Mesendoderm (in vitro differentiated cells): ENCODE data around the gene MCM10.
A peak's percentile ranks its signal among the peaks of the same experiment; 100 is the strongest.

Experiments used
- DNase-seq: peaks from one replicate; pipeline ENCODE4 v3.0.0; 2013
- H2AK5ac ChIP-seq: 2 replicates; pipeline ENCODE4 v1.6.1; 2013; ENCODE audit warnings: low read length, inconsistent platforms
- H2BK120ac ChIP-seq: 2 replicates; pipeline ENCODE4 v1.6.1; 2013; ENCODE audit warnings: low read depth, mild to moderate bottlenecking, low read length, moderate library complexity, mixed read lengths
- H2BK15ac ChIP-seq: replicated peaks from 2 replicates; pipeline ENCODE4 v1.6.1; 2013; ENCODE audit warnings: low read depth, mild to moderate bottlenecking, moderate library complexity
- H2BK5ac ChIP-seq: 2 replicates; pipeline ENCODE4 v1.6.1; 2013; ENCODE audit warnings: low read length, inconsistent platforms
- H3K18ac ChIP-seq: 2 replicates; pipeline ENCODE4 v1.6.1; 2013; ENCODE audit warnings: mild to moderate bottlenecking, low read length, mixed read lengths
- H3K23ac ChIP-seq: one replicate; pipeline ENCODE4 v1.6.1; 2013; ENCODE audit warnings: low read length
- H3K27ac ChIP-seq: 2 replicates; pipeline ENCODE4 v1.5.1; 2013; ENCODE audit warnings: low read depth, mild to moderate bottlenecking, inconsistent platforms, low read length, moderate library complexity
- H3K27me3 ChIP-seq: 2 replicates; pipeline ENCODE4 v1.6.1; 2013; ENCODE audit warnings: low read length, control low read depth, mild to moderate bottlenecking, inconsistent platforms; ENCODE audit not compliant: insufficient read depth, poor library complexity
- H3K36me3 ChIP-seq: 2 replicates; pipeline ENCODE4 v1.6.1; 2013; ENCODE audit warnings: low read length, inconsistent platforms; ENCODE audit not compliant: control insufficient read depth, insufficient read depth
- H3K4ac ChIP-seq: one replicate; pipeline ENCODE4 v1.6.1; 2013; ENCODE audit warnings: low read depth, mild to moderate bottlenecking, low read length, moderate library complexity
- H3K4me1 ChIP-seq: 2 replicates; pipeline ENCODE4 v1.6.1; 2013; ENCODE audit warnings: low read depth, low read length, inconsistent platforms; ENCODE audit not compliant: control insufficient read depth
- H3K4me2 ChIP-seq: 2 replicates; pipeline ENCODE4 v1.6.1; 2013; ENCODE audit warnings: low read length
- H3K4me3 ChIP-seq: 2 replicates; pipeline ENCODE4 v1.5.1; 2013; ENCODE audit warnings: mild to moderate bottlenecking, low read length
- H3K56ac ChIP-seq: one replicate; pipeline ENCODE4 v1.6.1; 2013; ENCODE audit warnings: low read length
- H3K79me1 ChIP-seq: 2 replicates; pipeline ENCODE4 v1.6.1; 2013; ENCODE audit warnings: low read length, inconsistent platforms
- H3K79me2 ChIP-seq: 2 replicates; pipeline ENCODE4 v1.6.1; 2013; ENCODE audit warnings: mild to moderate bottlenecking, low read length; ENCODE audit not compliant: control insufficient read depth, insufficient read depth
- H3K9ac ChIP-seq: 2 replicates; pipeline ENCODE4 v1.6.1; 2013; ENCODE audit warnings: low read length, inconsistent platforms
- H4K5ac ChIP-seq: one replicate; pipeline ENCODE4 v1.6.1; 2013; ENCODE audit warnings: low read length
- H4K8ac ChIP-seq: one replicate; pipeline ENCODE4 v1.6.1; 2013; ENCODE audit warnings: low read depth, mild to moderate bottlenecking, control low read depth, low read length, moderate library complexity
- WGBS: extraction: QIAGEN DNeasy Blood & Tissue Kit; methylation state at CpG from one replicate; pipeline ENCODE4 v1.1.7; 2013; ENCODE audit warnings: low lambda C conversion rate, missing lambda C conversion rate; ENCODE audit not compliant: insufficient coverage; ENCODE audit errors: extremely low coverage; 5-methylcytosine and 5-hydroxymethylcytosine counted together

The MCM10 gene

GRCh38 chr10:13195016-13195415 lies 33.7 kb downstream of the MCM10 start:
- Histone ChIP-seq H2AK5ac (no peak overlapping the region), H3K27ac (no peak overlapping the region), H3K23ac (no peak overlapping the region), H3K79me2 (no peaks in the 10 kb centered on the region), H4K5ac (no peak overlapping the region), H4K8ac (no peak overlapping the region), H3K27me3 (no peaks in the 10 kb centered on the region), H3K4me1 (no peaks in the 10 kb centered on the region), H3K56ac (no peak overlapping the region), H3K4me3 (no peak overlapping the region), H2BK15ac (no peak overlapping the region), H3K4me2 (no peak overlapping the region), H3K36me3 (peaks cover 14% of the 10 kb centered on the region), H3K18ac (no peak overlapping the region), H3K79me1 (peaks cover 2% of the 10 kb centered on the region), H2BK120ac (no peak overlapping the region), H3K4ac (no peak overlapping the region), H2BK5ac (no peak overlapping the region), H3K9ac (no peak overlapping the region)
- WGBS = no CpG with 5 or more reads among the region's 6 CpGs
- DNase-seq = no peak

GRCh38 chr10:13201132-13201531 lies 39.8 kb downstream of the MCM10 start:
- Histone ChIP-seq H3K79me1 (no peaks in the 10 kb centered on the region), H4K5ac (no peak overlapping the region), H3K4me3 (no peak overlapping the region), H3K4ac (no peak overlapping the region), H2BK5ac (no peak overlapping the region), H3K23ac (no peak overlapping the region), H3K36me3 (peaks cover 12% of the 10 kb centered on the region), H2AK5ac (no peak overlapping the region), H3K79me2 (no peaks in the 10 kb centered on the region), H3K4me1 (no peaks in the 10 kb centered on the region), H3K27me3 (no peaks in the 10 kb centered on the region), H2BK120ac (no peak overlapping the region), H4K8ac (no peak overlapping the region), H3K18ac (no peak overlapping the region), H3K56ac (no peak overlapping the region), H3K9ac (no peak overlapping the region), H3K4me2 (no peak overlapping the region), H3K27ac (no peak overlapping the region), H2BK15ac (no peak overlapping the region)
- WGBS = no CpG with 5 or more reads among the region's 6 CpGs
- no peak for DNase-seq

GRCh38 chr10:13206091-13206490 lies 44.7 kb downstream of the MCM10 start:
- Histone ChIP-seq H2BK5ac (no peak overlapping the region), H4K5ac (no peak overlapping the region), H3K27me3 (no peaks in the 10 kb centered on the region), H3K79me1 (no peaks in the 10 kb centered on the region), H3K4me2 (no peak overlapping the region), H2BK120ac (no peak overlapping the region), H2AK5ac (no peak overlapping the region), H3K79me2 (no peaks in the 10 kb centered on the region), H3K18ac (no peak overlapping the region), H3K4me3 (no peak overlapping the region), H3K27ac (no peak overlapping the region), H3K4me1 (no peaks in the 10 kb centered on the region), H2BK15ac (no peak overlapping the region), H3K9ac (no peak overlapping the region), H3K56ac (no peak overlapping the region), H3K4ac (no peak overlapping the region), H3K23ac (no peak overlapping the region), H3K36me3 (peaks cover 7% of the 10 kb centered on the region), H4K8ac (no peak overlapping the region)
- WGBS = no CpG with 5 or more reads among the region's 9 CpGs
- DNase-seq = no peak

- no peak overlapping the region for H4K8ac ChIP-seq
- no peaks in the 10 kb centered on the region for H3K79me2 ChIP-seq
- H3K56ac ChIP-seq = no peak overlapping the region
- H4K5ac ChIP-seq = no peak overlapping the region
- H3K9ac ChIP-seq = no peak overlapping the region
- no peaks in the 10 kb centered on the region for H3K79me1 ChIP-seq
- H2BK15ac ChIP-seq = no peak overlapping the region
- no peaks in the 10 kb centered on the region for H3K27me3 ChIP-seq
- no peak overlapping the region for H3K18ac ChIP-seq
- H3K4ac ChIP-seq = no peak overlapping the region
- no peaks in the 10 kb centered on the region for H3K4me1 ChIP-seq
- H2AK5ac ChIP-seq = no peak overlapping the region
- no peak overlapping the region for H3K27ac ChIP-seq
- no peak overlapping the region for H2BK120ac ChIP-seq
- no peak overlapping the region for H3K23ac ChIP-seq
- peak; percentile 36 for DNase-seq
- H3K4me2 ChIP-seq = no peak overlapping the region
- peaks cover 7% of the 10 kb centered on the region for H3K36me3 ChIP-seq
- H2BK5ac ChIP-seq = no peak overlapping the region
- H3K4me3 ChIP-seq = no peak overlapping the region
- no CpG with 5 or more reads among the region's 5 CpGs for WGBS
These were observed 45.4 kb downstream of the MCM10 start for GRCh38 chr10:13206546-13207443.

GRCh38 chr10:13213163-13213562 lies 51.8 kb downstream of the MCM10 start:
- DNase-seq = peak; percentile 40
- Histone ChIP-seq H4K5ac (no peak overlapping the region), H2BK120ac (no peak overlapping the region), H3K18ac (no peak overlapping the region), H3K4ac (no peak overlapping the region), H3K79me2 (no peaks in the 10 kb centered on the region), H3K23ac (no peak overlapping the region), H3K4me2 (no peak overlapping the region), H4K8ac (no peak overlapping the region), H3K79me1 (no peaks in the 10 kb centered on the region), H3K56ac (no peak overlapping the region), H3K36me3 (peaks cover 3% of the 10 kb centered on the region), H2BK5ac (no peak overlapping the region), H3K4me1 (no peaks in the 10 kb centered on the region), H3K27me3 (no peaks in the 10 kb centered on the region), H3K27ac (no peak overlapping the region), H3K4me3 (no peak overlapping the region), H2BK15ac (no peak overlapping the region), H2AK5ac (no peak overlapping the region), H3K9ac (no peak overlapping the region)
- no CpG with 5 or more reads among the region's 7 CpGs for WGBS

GRCh38 chr10:13218878-13219277 lies 57.5 kb downstream of the MCM10 start:
- H3K9ac ChIP-seq = no peak overlapping the region

More at GRCh38 chr10:13218878-13219277, 57.5 kb downstream of the MCM10 start:
- no peak overlapping the region for H2AK5ac ChIP-seq
- H3K18ac ChIP-seq = no peak overlapping the region
- H3K27me3 ChIP-seq = no peaks in the 10 kb centered on the region
- WGBS = no CpG with 5 or more reads among the region's 4 CpGs
- no peak overlapping the region for H3K4me3 ChIP-seq
- H3K79me2 ChIP-seq = no peaks in the 10 kb centered on the region
- no peaks in the 10 kb centered on the region for H3K36me3 ChIP-seq
- H2BK15ac ChIP-seq = no peak overlapping the region
- no peak overlapping the region for H3K23ac ChIP-seq
- no peak overlapping the region for H3K4ac ChIP-seq
- H4K8ac ChIP-seq = no peak overlapping the region
- no peak overlapping the region for H2BK5ac ChIP-seq
- H2BK120ac ChIP-seq = no peak overlapping the region
- no peak overlapping the region for H3K56ac ChIP-seq
- H3K79me1 ChIP-seq = no peaks in the 10 kb centered on the region
- no peak for DNase-seq
- H3K4me1 ChIP-seq = no peaks in the 10 kb centered on the region
- no peak overlapping the region for H3K27ac ChIP-seq
- no peak overlapping the region for H4K5ac ChIP-seq
- no peak overlapping the region for H3K4me2 ChIP-seq
